HG03469 (cell line): ENCODE results near the gene PTOV1.

Source experiments
- ATAC-seq: cut with Tn5 transposase; IDR thresholded peaks from one replicate; pipeline ENCODE4 v1.9.1; 2021; ENCODE audit warnings: mild to moderate bottlenecking, moderate library complexity, moderate number of reproducible peaks; ENCODE audit not compliant: unreplicated experiment

Gene PTOV1

GRCh38 chr19:49887037-49887664, 36.2 kb downstream of the PTOV1 start:
- ATAC-seq = no peak

- ATAC-seq = no peak
Measured at GRCh38 chr19:49887665-49888509, 36.9 kb downstream of the PTOV1 start.

- ATAC-seq = no peak
Measured at GRCh38 chr19:49888510-49888824, 37.5 kb downstream of the PTOV1 start.

- ATAC-seq = no peak
Measured at GRCh38 chr19:49889038-49889686, 38.2 kb downstream of the PTOV1 start.

- ATAC-seq = no peak
Measured at GRCh38 chr19:49889687-49890348, 38.9 kb downstream of the PTOV1 start.

- no peak for ATAC-seq
Measured at GRCh38 chr19:49890349-49891311, 39.7 kb downstream of the PTOV1 start.

- no peak for ATAC-seq
Measured at GRCh38 chr19:49891393-49891792, 40.4 kb downstream of the PTOV1 start.

- no peak for ATAC-seq
Measured at GRCh38 chr19:49892716-49893115, 41.8 kb downstream of the PTOV1 start.

GRCh38 chr19:49894011-49894664, 43.2 kb downstream of the PTOV1 start:
- ATAC-seq = no peak

- ATAC-seq = no peak
Measured at GRCh38 chr19:49894879-49895565, 44.1 kb downstream of the PTOV1 start.

- ATAC-seq = no peak
Measured at GRCh38 chr19:49895566-49896297, 44.8 kb downstream of the PTOV1 start.

- peak; percentile 34 for ATAC-seq
Measured at GRCh38 chr19:49896863-49897621, 46.1 kb downstream of the PTOV1 start, which contains the start of gene IL4I1. Gene IL4I1, minus strand, starts transcription at chr19:49896887. Its CDS starts 727 bp downstream, at chr19:49896160.

- ATAC-seq = no peak
Measured at GRCh38 chr19:49904136-49904535, 53.2 kb downstream of the PTOV1 start.

GRCh38 chr19:49906879-49907564, 56.1 kb downstream of the PTOV1 start:
- ATAC-seq = no peak

- ATAC-seq = peak; percentile 21
Measured at GRCh38 chr19:49907745-49908446, 56.9 kb downstream of the PTOV1 start.
